DND-41 (cell line): Measurements from ENCODE around the gene FAM120A.

Source experiments
- EZH2 ChIP-seq: IDR thresholded peaks from 3 replicates; pipeline ENCODE4 v1.6.1; 2012; ENCODE audit warnings: borderline replicate concordance, low read depth, mild to moderate bottlenecking, moderate library complexity, low read length, inconsistent platforms; ENCODE audit not compliant: severe bottlenecking
- TF ChIP-seq, protein P1 (sequence below): IDR thresholded peaks from 2 replicates; pipeline ENCODE4 v1.5.1; 2012; ENCODE audit warnings: borderline replicate concordance, low read length, moderate library complexity, mild to moderate bottlenecking; ENCODE audit not compliant: poor library complexity, severe bottlenecking; ENCODE audit errors: extremely low read depth

DNA sequence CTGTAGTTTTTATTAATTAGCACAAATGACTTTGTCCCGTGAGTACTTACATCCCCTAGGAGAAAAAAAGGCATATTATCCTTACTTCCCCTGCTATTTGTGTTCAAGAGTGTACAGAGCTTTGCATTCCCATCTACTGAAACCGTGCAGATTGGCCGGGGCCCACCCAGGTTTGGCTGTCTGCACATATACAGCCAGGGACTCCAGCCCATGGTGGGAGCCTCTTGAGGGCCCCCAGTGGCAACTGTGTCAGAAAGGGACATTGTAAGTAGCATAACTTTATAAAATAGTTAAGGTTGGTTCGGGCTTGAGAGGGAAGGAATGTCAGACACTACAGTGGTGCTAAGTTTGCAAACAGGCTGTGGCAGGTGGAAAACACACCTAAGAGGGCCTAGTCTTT, 149.6 kb downstream of the FAM120A start:
- TF ChIP-seq, protein P1, sequence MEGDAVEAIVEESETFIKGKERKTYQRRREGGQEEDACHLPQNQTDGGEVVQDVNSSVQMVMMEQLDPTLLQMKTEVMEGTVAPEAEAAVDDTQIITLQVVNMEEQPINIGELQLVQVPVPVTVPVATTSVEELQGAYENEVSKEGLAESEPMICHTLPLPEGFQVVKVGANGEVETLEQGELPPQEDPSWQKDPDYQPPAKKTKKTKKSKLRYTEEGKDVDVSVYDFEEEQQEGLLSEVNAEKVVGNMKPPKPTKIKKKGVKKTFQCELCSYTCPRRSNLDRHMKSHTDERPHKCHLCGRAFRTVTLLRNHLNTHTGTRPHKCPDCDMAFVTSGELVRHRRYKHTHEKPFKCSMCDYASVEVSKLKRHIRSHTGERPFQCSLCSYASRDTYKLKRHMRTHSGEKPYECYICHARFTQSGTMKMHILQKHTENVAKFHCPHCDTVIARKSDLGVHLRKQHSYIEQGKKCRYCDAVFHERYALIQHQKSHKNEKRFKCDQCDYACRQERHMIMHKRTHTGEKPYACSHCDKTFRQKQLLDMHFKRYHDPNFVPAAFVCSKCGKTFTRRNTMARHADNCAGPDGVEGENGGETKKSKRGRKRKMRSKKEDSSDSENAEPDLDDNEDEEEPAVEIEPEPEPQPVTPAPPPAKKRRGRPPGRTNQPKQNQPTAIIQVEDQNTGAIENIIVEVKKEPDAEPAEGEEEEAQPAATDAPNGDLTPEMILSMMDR, result no peak
- TF ChIP-seq EZH2, result no peak
